Thyroid gland (tissue), 4 donors: ENCODE results near the gene ATP10B. TPM values are rescaled to one million over a fixed set of nuclear protein-coding genes. Genes with fewer than 3 reads are reported as not detected.

Source experiments
- DNase-seq, 2 donors: peaks; one replicate each; pipeline ENCODE4 v3.0.0-alpha.2; 2019
- H3K27ac ChIP-seq, 3 donors: fragments of 200-600 bp; sonication (generic); 1 replicate in 2 of 3; 2 replicates in 1 of 3; pipeline ENCODE4 v1.5.1; 2016 to 2019; ENCODE audit warnings: mild to moderate bottlenecking in 1 of 3, moderate library complexity in 1 of 3
- H3K27me3 ChIP-seq: fragments of 200-600 bp; sonication (generic); one replicate; pipeline ENCODE4 v1.5.1; 2019
- H3K36me3 ChIP-seq, 2 donors: fragments of 200-600 bp; sonication (generic); one replicate each; pipeline ENCODE4 v1.5.1; 2016 to 2019
- H3K4me1 ChIP-seq, 2 donors: fragments of 200-600 bp; sonication (generic); one replicate each; pipeline ENCODE4 v1.5.1; 2017 to 2019
- H3K4me3 ChIP-seq, 3 donors: fragments of 200-600 bp; sonication (generic); replicated peaks in 1 of 3; 1 replicate in 2 of 3; 2 replicates in 1 of 3; pipeline ENCODE4 v1.5.1; 2016; ENCODE audit warnings: mild to moderate bottlenecking in 1 of 3
- H3K9me3 ChIP-seq: fragments of 200-600 bp; sonication (generic); one replicate; pipeline ENCODE4 v1.5.1; 2017
- CTCF ChIP-seq, 6 experiments: fragments of 200-600 bp in 3 of 6; fragments of 450-650 bp in 3 of 6; sonication (generic) in 3 of 6; IDR thresholded peaks; one replicate each; pipeline ENCODE4 v1.5.1; 2016 to 2019; ENCODE audit warnings: antibody characterized with exemption in 6 of 6, mild to moderate bottlenecking in 2 of 6, inconsistent platforms in 1 of 6, moderate library complexity in 1 of 6
- POLR2A ChIP-seq, 2 donors: fragments of 450-650 bp; IDR thresholded peaks; one replicate each; pipeline ENCODE4 v1.6.1; 2017; ENCODE audit warnings: antibody characterized with exemption in 2 of 2, mild to moderate bottlenecking in 2 of 2, moderate library complexity in 1 of 2
- WGBS, 2 donors: methylation state at CpG; one replicate each; pipeline ENCODE4 v1.1.5; 2017; 5-methylcytosine and 5-hydroxymethylcytosine counted together
- intact Hi-C: fragments of 100-400 bp; cut with DNase I; formaldehyde crosslinking; loops from one replicate; pipeline ENCODE4 v1.15.1; 2023
- total RNA-seq, 4 donors: library from RNA; depleted of rRNA; stranded (reverse); fragments of >200 nt; gene quantifications; one replicate each; pipeline ENCODE4 v1.2.3, GENCODE V29; 2016

The ATP10B gene
- total RNA-seq, 4 donors from 2014 or later = 0.13 to 0.42 (median 0.15) TPM; not detected in 1

- 68 to 78% methylated on average over 3 of the region's 3 CpGs for WGBS, 2 donors
- peaks cover 8 to 15% of the 10 kb centered on the region in 2 donors for H3K4me1 ChIP-seq
- no peak for TF ChIP-seq CTCF (IDR thresholded peaks at IDR 0.05)
- no peak for TF ChIP-seq POLR2A (IDR thresholded peaks at IDR 0.05)
- no peak overlapping the region for H3K27ac ChIP-seq
- H3K9me3 ChIP-seq = no peaks in the 10 kb centered on the region
- H3K27me3 ChIP-seq = no peaks in the 10 kb centered on the region
- H3K4me3 ChIP-seq = no peak overlapping the region
- intact Hi-C loops = loop anchor here (5.0 to 10.0 kb wide), 2 partner anchors 103 to 281 kb away; no protein-coding TSS in a partner anchor
- DNase-seq = no peak
- no peaks in the 10 kb centered on the region for H3K36me3 ChIP-seq
These were observed 63.8 kb downstream of the ATP10B start for GRCh38 chr5:160788102-160788660.

- 39 to 42% methylated on average over 4 of the region's 4 CpGs for WGBS, 2 donors
- DNase-seq = peak; percentile 58 to 69
- no peak for TF ChIP-seq POLR2A (IDR thresholded peaks at IDR 0.05)
- peak; percentile 32 to 85 (median 66) for TF ChIP-seq CTCF (IDR thresholded peaks at IDR 0.05)
These were observed 64.8 kb downstream of the ATP10B start for GRCh38 chr5:160787240-160787639.

GRCh38 chr5:160774666-160775315, 77.2 kb downstream of the ATP10B start:
- Histone ChIP-seq H3K4me3 (no peak overlapping the region), H3K27ac (no peak overlapping the region), H3K4me1 (no peaks in the 10 kb centered on the region), H3K27me3 (no peaks in the 10 kb centered on the region), H3K9me3 (no peaks in the 10 kb centered on the region), H3K36me3 (no peaks in the 10 kb centered on the region)
- TF ChIP-seq POLR2A (IDR thresholded peaks at IDR 0.05) (no peak), CTCF (IDR thresholded peaks at IDR 0.05) (no peak)
- intact Hi-C loops = no loop called here
- DNase-seq = no peak
- WGBS, 2 donors = 60 to 67% methylated on average over 11 of the region's 11 CpGs

More at GRCh38 chr5:160787240-160787639, 64.8 kb downstream of the ATP10B start:
- Histone ChIP-seq H3K27me3 (no peaks in the 10 kb centered on the region), H3K4me3 (no peak overlapping the region), H3K4me1 (peaks cover 0 to 6% of the 10 kb centered on the region in 2 donors), H3K27ac (no peak overlapping the region), H3K9me3 (no peaks in the 10 kb centered on the region), H3K36me3 (no peaks in the 10 kb centered on the region)
- intact Hi-C loops = loop anchor here (5.0 to 10.0 kb wide), 2 partner anchors 102 to 280 kb away; no protein-coding TSS in a partner anchor

- no peaks in the 10 kb centered on the region for H3K9me3 ChIP-seq
- no peak for TF ChIP-seq CTCF (IDR thresholded peaks at IDR 0.05)
- no peak for TF ChIP-seq POLR2A (IDR thresholded peaks at IDR 0.05)
- WGBS, 2 donors = 64 to 68% methylated on average over 10 of the region's 10 CpGs
- H3K27me3 ChIP-seq = no peaks in the 10 kb centered on the region
- intact Hi-C loops = no loop called here
- no peaks in the 10 kb centered on the region for H3K36me3 ChIP-seq
- no peak overlapping the region for H3K4me3 ChIP-seq
- no peak for DNase-seq
- H3K27ac ChIP-seq = no peak overlapping the region
- no peaks in the 10 kb centered on the region for H3K4me1 ChIP-seq
These were observed 78.2 kb downstream of the ATP10B start for GRCh38 chr5:160773646-160774410.
